Cardiac muscle cell (in vitro differentiated cells and primary cell): ENCODE measurements around the gene PRTG. TPM values are rescaled to one million over a fixed set of nuclear protein-coding genes. Genes with fewer than 3 reads are reported as not detected.

Experiments
- DNase-seq, 2 donors: peaks; one replicate each; pipeline versions ENCODE4 v3.0.0 to v3.0.0-alpha.2; 2010 to 2017; ENCODE audit warnings: low read depth in 1 of 2, low spot score in 1 of 2
- H3K27ac ChIP-seq: fragments of 200-600 bp; sonication (generic); 2 replicates; pipeline ENCODE4 v1.5.1; 2016
- H3K27me3 ChIP-seq: fragments of 200-600 bp; sonication (generic); 2 replicates; pipeline ENCODE4 v1.6.0; 2016; ENCODE audit warnings: control low read depth
- H3K36me3 ChIP-seq: fragments of 200-600 bp; sonication (generic); 2 replicates; pipeline ENCODE4 v1.5.1; 2016; ENCODE audit warnings: control low read depth
- H3K4me1 ChIP-seq: fragments of 200-600 bp; sonication (generic); 2 replicates; pipeline ENCODE4 v1.8.1; 2017; ENCODE audit warnings: low read depth, mild to moderate bottlenecking, mixed run types
- H3K4me3 ChIP-seq: fragments of 200-600 bp; sonication (generic); 2 replicates; pipeline ENCODE4 v1.5.1; 2016; ENCODE audit warnings: mild to moderate bottlenecking
- H3K9me3 ChIP-seq: fragments of 200-600 bp; sonication (generic); 2 replicates; pipeline ENCODE4 v1.5.1; 2017; ENCODE audit warnings: low read depth, mild to moderate bottlenecking, control low read depth
- CTCF ChIP-seq: IDR thresholded peaks from 2 replicates; pipeline ENCODE4 v1.5.1; 2012; ENCODE audit warnings: low read depth, mild to moderate bottlenecking, low read length
- polyA plus RNA-seq: library from polyadenylated mRNA; unstranded; fragments of >200 nt; fragmentation: Nextera tagmentation; extraction: Ambion mirVana; gene quantifications from 2 replicates; pipeline ENCODE4 v1.2.1, GENCODE V29; 2016
- total RNA-seq: library from RNA; depleted of rRNA; stranded (reverse); fragments of >200 nt; gene quantifications from 2 replicates; pipeline ENCODE4 v1.2.3, GENCODE V29; 2016

PRTG gene
- total and polyA plus RNA-seq, 2 experiments from 2014 or later, result 16.1 to 93.8 TPM

DNA sequence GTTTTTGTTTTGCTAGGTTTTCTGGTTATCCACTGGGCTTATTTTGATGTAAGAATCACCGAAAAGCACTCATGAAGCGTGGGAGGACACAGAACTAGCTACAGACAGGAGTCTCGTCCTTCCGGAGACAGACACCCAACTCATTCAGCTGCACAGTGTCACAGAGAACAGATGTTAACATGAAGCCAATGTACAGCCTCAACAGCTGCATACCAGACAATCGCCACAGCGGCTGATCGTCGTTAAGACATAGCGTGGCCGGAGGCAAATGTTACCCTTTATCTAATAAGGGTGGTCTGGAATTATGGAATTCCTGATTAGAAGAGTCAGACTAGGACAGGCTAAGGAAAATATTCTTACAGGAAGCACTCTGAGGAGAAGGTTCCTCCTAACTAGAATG, 153.7 kb downstream of the PRTG start:
- H3K27ac ChIP-seq, result no peak overlapping the region
- H3K36me3 ChIP-seq, result no peaks in the 10 kb centered on the region
- TF ChIP-seq CTCF, result no peak
- H3K4me1 ChIP-seq, result peaks cover 9% of the 10 kb centered on the region
- DNase-seq, result peak in 1 of 2 donors; percentile 29
- H3K27me3 ChIP-seq, result no peaks in the 10 kb centered on the region
- no peaks in the 10 kb centered on the region for H3K9me3 ChIP-seq
- no peak overlapping the region for H3K4me3 ChIP-seq

DNA sequence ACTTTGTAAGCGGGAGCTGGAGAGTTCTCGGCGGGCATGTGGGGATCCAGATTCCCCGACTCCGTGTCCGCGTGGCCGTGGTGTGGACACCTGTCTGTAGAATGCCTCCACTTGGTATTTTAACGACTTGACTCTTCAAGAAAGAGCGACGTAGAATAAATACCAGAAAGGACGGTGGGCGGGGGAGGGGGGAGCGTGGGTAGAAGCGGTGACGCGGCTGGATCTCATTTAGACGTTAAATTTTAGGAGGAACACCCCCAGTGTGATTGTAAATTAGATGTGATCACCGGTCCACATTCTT, 154.2 kb downstream of the PRTG start:
- Histone ChIP-seq H3K36me3 (no peaks in the 10 kb centered on the region), H3K27me3 (no peaks in the 10 kb centered on the region), H3K4me3 (peak overlapping the region; percentile 59), H3K4me1 (peaks cover 9% of the 10 kb centered on the region), H3K27ac (peak overlapping the region; percentile 89), H3K9me3 (no peaks in the 10 kb centered on the region)
- DNase-seq, result no peak
- no peak for TF ChIP-seq CTCF

GRCh38 chr15:55588070-55588814, 154.7 kb downstream of the PRTG start, which contains the start of gene PYGO1:
PYGO1 (minus strand) TSS chr15:55588345; CDS start chr15:55587883, 462 bp downstream.
- H3K36me3 ChIP-seq, result no peaks in the 10 kb centered on the region
- no peaks in the 10 kb centered on the region for H3K9me3 ChIP-seq
- peak; percentile 79 to 83 for DNase-seq
- peak within 1 kb of the TSS; percentile 89 for H3K27ac ChIP-seq
- H3K4me1 ChIP-seq, result peaks cover 9% of the 10 kb centered on the region
- H3K4me3 ChIP-seq, result peak within 1 kb of the TSS; percentile 59
- H3K27me3 ChIP-seq, result no peaks in the 10 kb centered on the region
- TF ChIP-seq CTCF, result no peak

DNA sequence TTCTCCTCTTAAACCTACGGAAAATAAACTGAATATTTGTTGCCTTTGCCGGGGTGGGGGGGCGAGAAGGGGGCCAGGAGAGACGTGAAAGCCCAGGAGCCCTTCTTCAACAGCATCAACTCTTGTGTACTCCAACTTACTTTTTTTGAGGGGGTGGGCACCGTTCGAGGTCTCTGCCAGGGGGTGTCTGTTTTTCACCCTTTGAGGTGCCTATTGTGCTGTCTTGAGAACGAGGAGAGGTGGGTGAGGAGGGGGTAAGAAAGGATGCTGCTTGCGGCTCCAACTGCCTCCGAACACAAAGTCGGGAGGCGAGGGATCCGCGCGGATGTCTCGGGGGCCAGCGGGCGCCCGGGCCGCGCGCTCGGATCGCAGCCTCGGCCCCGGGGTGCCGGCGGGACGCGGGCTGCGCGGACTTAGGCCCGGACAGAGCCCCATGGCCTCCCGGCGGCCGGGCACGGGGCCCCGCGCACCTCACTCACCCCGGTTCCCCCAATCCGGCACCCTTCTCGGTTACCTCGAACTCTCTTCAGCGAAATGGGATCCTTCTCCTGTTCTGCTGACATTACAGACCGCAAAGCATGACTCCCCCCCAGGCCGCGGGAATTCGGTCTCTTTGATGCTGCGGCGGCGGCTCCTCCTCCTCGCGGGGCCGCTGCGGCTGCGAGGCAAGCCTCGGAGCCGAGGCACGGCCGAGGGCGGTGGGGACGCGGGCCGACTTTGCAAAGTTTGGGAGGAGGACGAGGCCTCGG, 155.5 kb downstream of the PRTG start:
- Histone ChIP-seq H3K4me3 (peak overlapping the region; percentile 59), H3K36me3 (no peaks in the 10 kb centered on the region), H3K27ac (peak overlapping the region; percentile 89), H3K9me3 (no peaks in the 10 kb centered on the region), H3K27me3 (no peaks in the 10 kb centered on the region), H3K4me1 (peaks cover 9% of the 10 kb centered on the region)
- TF ChIP-seq CTCF, result no peak
- peak; percentile 66 to 69 for DNase-seq

DNA sequence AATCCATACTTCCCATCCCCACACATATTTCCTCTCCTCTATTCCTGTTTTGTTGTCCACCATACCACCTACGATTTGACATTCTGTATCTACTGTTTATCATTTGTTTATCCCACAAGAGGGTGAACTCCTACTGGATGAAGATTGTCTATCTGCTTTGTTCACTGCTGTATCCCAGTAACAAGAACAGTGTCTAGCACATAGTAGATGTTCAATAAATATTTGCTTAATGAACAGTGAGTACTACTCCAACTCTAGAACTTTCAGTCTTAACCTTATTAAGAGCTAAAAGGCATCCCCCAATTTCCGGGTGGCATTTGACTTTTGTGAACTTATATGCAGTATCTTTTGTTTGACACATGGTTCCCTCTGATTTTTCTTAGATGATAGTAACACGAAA, 156.1 kb downstream of the PRTG start:
- Histone ChIP-seq H3K9me3 (no peaks in the 10 kb centered on the region), H3K27me3 (no peaks in the 10 kb centered on the region), H3K4me1 (peaks cover 9% of the 10 kb centered on the region), H3K36me3 (no peaks in the 10 kb centered on the region), H3K27ac (no peak overlapping the region), H3K4me3 (peak overlapping the region; percentile 59)
- TF ChIP-seq CTCF, result no peak
- no peak for DNase-seq
